GM08714 (cell line): Measurements from ENCODE around the gene TSEN54.

Source experiments
- H3K4me3 ChIP-seq: fragments of 200-500 bp; sonication (Bioruptor generic); 2 replicates; pipeline ENCODE4 v1.5.1; 2014; ENCODE audit warnings: mild to moderate bottlenecking, low read length, inconsistent platforms
- ZNF274 ChIP-seq: IDR thresholded peaks from 2 replicates; pipeline ENCODE4 v1.6.1; 2012; ENCODE audit warnings: mild to moderate bottlenecking, low read depth, low read length

TSEN54 gene

DNA sequence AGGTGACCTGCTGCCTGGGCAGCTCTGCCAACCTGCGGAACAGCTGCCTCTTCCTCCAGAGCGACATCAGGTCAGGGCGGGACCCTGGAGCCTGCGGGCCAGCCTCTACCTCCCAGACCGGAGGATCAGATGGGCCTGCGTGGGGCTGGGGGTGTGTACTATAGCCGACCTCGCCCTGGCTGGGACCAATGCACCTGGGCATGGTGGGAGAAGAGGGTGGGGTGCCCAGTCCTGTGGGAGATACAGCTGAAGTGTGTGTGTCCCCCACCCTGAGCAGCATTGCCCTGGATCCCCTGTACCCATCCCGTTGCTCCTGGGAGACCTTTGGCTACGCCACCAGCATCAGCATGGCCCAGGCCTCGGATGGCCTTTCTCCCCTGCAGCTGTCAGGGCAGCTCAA is 20.3 kb upstream of the TSEN54 start:
- TF ChIP-seq ZNF274, result no peak
- H3K4me3 ChIP-seq, result no peak overlapping the region

DNA sequence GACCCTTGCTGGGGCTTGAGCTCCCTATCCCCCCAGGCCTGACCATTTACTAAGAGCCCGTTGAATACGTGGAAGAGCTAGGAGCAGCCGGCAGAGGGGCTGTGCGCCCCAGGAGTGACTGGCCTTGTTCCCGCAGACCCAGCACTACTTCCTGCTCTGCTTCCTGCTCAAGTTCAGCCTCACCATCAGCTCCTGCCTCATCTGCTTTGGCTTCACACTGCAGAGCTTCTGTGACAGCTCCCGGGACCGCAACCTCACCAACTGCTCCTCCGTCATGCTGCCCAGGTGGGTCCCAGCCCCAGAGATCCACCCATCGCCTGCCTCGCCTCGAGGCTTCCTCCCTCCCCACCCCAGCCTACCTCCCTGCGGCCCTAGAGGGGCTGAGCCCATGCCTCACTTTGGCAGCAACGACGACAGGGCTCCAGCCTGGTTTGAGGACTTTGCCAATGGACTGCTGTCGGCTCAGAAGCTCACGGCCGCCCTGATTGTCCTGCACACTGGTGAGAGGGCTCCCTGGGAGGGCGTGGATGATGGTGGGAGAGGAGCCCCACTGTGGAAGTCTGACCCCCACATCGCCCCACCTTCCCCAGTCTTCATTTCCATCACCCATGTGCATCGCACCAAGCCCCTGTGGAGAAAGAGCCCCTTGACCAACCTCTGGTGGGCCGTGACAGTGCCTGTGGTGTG is 18.1 kb upstream of the TSEN54 start:
- no peak for TF ChIP-seq ZNF274
- H3K4me3 ChIP-seq, result no peak overlapping the region

DNA sequence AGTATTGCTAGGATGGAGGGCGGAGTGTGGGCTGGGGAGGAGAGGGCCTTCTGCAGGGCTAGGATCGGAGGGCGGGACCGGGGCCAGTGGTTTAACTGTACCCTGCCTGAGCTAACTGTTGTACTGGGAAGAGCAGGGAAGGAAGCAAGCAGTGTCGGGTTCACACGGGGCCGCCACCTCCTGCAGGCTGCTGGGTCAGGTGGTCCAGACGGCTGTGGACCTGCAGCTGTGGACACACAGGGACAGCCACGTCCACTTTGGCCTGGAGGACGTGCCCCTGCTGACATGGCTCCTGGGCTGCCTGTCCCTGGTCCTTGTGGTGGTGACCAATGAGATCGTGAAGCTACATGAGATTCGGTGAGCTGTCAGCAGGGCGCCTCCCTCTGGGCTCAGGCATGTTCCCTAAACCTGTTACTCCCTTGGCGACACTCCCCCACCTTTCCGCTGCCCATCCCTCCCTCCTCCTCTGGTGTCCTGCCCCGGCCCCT is 17.6 kb upstream of the TSEN54 start:
- TF ChIP-seq ZNF274, result no peak
- no peak overlapping the region for H3K4me3 ChIP-seq

GRCh38 chr17:75499313-75500022 is 16.9 kb upstream of the TSEN54 start:
- no peak overlapping the region for H3K4me3 ChIP-seq
- TF ChIP-seq ZNF274, result no peak

DNA sequence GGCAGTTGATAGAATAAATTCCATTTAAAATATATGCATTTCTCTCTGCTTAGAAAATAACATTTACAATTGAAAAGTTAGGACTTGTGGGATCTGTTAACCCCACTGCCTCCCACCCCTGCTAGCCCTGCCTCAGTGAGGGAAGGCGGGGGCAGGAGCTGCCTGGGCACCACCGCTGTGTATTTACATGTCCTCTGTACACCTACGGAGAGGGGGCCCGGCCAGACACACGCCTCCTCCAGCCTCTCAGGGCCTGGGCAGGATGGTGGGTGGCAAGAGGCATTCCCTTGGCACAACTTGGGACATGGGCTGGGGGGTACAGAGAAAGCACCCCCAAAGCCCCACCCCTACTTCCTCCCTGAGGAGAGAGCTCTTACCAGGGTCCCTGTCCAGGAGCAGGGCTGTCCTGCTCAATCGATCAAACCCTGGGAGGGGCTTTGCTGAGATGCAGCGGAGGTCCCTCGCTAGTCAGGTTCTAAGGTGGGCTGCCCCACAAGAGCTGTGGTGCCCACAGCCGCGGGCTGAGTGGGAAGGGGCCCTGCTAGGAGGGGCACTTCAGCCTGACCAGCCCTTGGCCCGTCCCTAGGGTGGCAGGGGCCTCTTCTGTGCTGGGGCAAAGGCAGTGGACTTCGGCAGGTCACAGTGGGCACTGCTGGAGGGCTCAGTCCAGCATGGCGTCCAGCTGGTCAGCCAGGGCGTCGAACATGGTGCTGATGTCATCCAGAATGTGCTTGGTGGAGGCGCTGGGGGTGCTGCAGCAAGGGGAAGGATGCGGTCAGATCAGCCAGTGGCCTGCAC is 15.7 kb upstream of the TSEN54 start:
- TF ChIP-seq ZNF274, result no peak
- no peak overlapping the region for H3K4me3 ChIP-seq

DNA sequence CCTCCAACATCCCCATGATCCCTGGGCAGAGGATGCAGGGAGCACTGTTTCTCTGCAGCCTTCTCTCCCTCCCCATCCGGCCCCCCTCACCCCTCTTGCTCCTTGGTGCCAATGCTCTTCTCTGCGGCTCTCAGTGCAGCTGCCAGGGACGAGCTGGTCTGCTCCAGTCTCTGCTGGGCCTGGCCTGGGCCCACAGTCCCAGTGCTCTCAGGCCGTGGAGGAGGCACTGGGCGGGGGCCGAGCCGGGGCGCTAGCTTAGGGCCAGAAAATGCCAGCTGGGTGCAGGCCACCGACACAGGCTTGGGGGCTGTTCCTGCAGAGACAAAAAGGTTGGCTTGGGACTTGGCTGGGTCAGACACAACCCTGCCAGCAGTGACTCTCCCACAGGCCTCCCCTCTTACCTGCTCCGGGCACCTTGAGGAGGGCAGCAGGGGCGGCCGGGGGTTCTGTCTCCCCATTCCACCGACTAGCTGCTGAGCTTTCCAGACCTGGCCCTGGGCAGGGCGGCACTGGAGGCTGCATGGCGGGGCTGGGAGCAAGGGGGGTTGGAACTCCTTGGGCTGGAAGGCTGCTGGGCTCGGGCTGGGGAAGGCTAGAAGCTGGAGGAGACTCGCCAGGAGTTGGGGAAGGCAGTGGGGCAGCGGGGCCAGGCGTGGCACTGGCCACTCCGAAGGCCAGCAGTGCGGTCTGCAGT is 14.8 kb upstream of the TSEN54 start:
- no peak for TF ChIP-seq ZNF274
- no peak overlapping the region for H3K4me3 ChIP-seq

DNA sequence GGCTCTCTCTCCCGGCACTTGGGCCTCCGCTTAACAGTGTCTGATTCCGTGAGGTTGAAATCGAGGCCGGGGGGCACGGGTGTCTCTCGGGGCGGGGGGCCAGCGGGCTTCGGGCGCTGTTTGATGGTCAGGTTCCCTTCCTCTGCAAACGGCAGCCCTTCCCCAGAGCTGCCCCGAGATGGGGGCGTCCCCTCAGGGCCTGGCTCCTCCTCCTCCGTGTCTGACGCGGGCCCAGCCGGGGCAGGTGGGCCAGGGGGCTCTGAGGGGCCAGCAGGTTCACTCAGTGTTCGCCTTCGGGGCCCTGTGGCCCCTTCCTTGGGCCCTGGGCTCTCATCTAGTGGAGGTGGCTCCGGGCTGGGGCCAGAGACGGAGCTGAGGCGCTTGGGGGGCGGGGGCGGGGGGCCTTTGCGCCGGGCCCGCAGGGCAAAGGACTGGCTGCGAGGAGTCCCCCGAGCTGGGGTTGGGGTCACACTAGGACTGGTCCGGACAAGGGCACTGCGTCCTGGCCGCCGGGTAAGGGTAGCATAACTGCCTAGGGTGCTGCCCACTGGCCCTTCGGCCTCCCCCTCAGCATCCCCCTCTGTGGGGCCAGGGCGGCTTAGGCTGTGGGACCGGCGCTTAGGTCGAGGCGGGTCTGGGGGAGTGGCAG is 14.1 kb upstream of the TSEN54 start:
- H3K4me3 ChIP-seq, result no peak overlapping the region
- no peak for TF ChIP-seq ZNF274

DNA sequence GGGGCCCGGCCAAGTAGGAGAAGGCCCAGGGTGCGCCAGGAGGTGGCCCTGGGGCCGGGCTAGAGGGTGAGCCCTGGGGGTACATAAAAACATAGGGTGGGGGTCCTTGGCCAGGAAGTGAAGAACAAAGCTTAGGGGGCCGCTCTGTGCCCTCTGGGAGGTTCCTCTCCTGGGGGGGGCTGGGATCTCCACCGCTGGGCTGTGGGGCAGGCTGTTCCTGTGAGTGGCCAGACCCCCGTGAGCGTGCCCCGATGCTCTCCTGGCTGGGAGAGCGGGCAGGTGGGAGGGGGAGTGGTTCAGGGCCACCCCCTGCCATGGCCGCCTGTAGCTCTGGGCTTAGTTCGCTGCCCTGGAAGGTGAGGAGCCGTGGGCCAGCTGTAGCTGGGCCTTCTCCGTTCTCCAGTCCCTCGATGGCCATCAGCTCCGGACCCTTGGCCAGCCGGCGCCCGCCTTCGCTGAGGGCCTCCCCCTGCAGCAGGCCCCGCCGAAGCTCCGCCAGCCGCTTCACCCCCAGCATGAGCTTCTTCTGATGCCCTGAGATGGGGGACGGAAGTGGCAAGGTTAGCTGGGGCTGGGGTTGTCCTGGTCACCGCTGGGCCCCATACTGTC is 13.5 kb upstream of the TSEN54 start:
- H3K4me3 ChIP-seq, result no peak overlapping the region
- no peak for TF ChIP-seq ZNF274

DNA sequence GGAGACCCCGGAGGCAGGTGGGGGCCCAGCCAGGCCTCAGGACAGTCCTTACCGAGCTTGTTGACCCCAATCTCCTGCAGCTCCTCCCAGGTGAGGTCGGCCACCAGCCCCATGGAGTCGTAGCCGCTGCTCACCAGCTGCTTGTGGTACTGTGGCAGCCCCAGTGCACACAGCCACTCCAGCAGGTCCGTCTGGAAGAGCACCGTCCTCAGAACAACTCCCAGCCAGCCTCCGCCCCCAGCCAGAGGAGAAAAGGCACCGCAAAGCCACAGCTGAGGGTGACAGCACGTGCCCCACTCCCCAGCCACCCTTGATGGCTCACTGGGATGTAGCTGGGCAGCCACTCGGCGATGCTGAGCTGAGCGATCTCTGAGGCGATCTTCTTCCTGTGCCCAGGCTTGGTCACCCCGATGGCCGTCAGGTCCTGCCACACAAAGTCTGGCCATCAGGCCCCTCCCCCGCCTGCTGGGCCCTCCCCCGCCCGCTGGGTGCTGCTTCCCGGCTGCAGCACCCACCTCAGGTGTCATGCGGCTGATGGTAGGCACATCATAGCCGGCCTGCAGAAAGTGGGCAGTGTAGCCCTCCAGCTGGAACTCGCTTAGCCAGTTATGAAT is 12.9 kb upstream of the TSEN54 start:
- H3K4me3 ChIP-seq, result no peak overlapping the region
- TF ChIP-seq ZNF274, result no peak

- TF ChIP-seq ZNF274, result no peak
Observed at GRCh38 chr17:75503976-75504346, 12.4 kb upstream of the TSEN54 start.

GRCh38 chr17:75504347-75505151 is 11.8 kb upstream of the TSEN54 start:
- no peak for TF ChIP-seq ZNF274
- no peak overlapping the region for H3K4me3 ChIP-seq

More at GRCh38 chr17:75503976-75504346, 12.4 kb upstream of the TSEN54 start:
- H3K4me3 ChIP-seq, result no peak overlapping the region

DNA sequence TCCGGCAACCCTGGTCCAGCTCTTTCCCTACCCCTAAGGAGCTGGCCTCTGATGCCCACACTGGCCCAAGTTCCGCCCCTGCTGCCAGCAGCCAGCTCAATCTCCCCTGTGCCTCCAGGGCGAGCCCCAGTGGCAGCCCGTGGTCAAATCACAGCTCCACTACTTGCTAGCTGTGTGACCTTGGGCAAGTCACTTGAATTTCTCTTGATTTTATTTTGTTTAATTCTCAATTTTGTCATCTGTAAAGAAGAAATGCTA is 11.2 kb upstream of the TSEN54 start:
- no peak for TF ChIP-seq ZNF274

More for the DNA sequence above, 11.2 kb upstream of the TSEN54 start:
- H3K4me3 ChIP-seq, result no peak overlapping the region
